ENCODE results near the gene CCDC141. TPM values are rescaled to one million over a fixed set of nuclear protein-coding genes. Genes with fewer than 3 reads are reported as not detected.

The CCDC141 gene
- total and polyA plus RNA-seq, 4 donors: 2.1 to 48.1 (median 14.6) TPM

DNA sequence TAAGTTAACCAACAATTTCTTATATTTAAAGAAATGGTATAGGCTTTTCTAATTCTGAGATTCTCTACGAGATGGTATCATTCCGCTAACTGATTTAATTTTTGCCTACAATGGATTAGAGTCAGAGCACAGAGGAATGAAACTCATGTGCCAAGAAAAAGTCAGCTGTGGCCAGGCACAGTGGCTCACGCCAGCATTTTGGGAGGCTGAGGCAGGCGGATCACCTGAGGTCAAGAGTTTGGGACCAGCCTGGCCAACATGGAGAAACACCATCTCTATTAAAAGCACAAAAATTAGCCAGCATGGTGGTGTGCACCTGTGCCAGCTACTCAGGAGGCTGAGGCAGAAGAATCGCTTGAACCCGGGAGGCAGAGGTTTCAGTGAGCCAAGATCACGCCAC, 225.8 kb downstream of the CCDC141 start:
- Histone ChIP-seq H3K27ac (ENCODE audit: low read depth in 1 of 2, low read length in 1 of 2) (no peak overlapping the region), H3K9ac (ENCODE audit: insufficient read depth in 1 of 2, low read length in 2 of 2) (no peak overlapping the region), H3K27me3 (ENCODE audit: control insufficient read depth in 3 of 3, insufficient read depth in 3 of 3, low read length in 2 of 3) (no peaks in the 10 kb centered on the region), H3K36me3 (ENCODE audit: control insufficient read depth in 4 of 4, insufficient read depth in 4 of 4, low read length in 4 of 4) (no peaks in the 10 kb centered on the region), H3K9me3 (ENCODE audit: control insufficient read depth in 4 of 4, insufficient read depth in 3 of 4, low read length in 3 of 4) (no peaks in the 10 kb centered on the region), H3K4me3 (no peak overlapping the region), H3K4me1 (ENCODE audit: control insufficient read depth in 5 of 5, insufficient read depth in 5 of 5, low read length in 5 of 5) (peaks cover 0 to 8% (median 5%) of the 10 kb centered on the region in 5 donors)
- WGBS, 2 donors: 96 to 99% methylated on average over 7 of the region's 7 CpGs
- DNase-seq: no peak
- TF ChIP-seq CTCF (IDR thresholded peaks at IDR 0.05; ENCODE audit: control extremely low read depth, extremely low read depth): no peak
- ATAC-seq (ENCODE audit: insufficient read depth, low FRiP score): no peak

DNA sequence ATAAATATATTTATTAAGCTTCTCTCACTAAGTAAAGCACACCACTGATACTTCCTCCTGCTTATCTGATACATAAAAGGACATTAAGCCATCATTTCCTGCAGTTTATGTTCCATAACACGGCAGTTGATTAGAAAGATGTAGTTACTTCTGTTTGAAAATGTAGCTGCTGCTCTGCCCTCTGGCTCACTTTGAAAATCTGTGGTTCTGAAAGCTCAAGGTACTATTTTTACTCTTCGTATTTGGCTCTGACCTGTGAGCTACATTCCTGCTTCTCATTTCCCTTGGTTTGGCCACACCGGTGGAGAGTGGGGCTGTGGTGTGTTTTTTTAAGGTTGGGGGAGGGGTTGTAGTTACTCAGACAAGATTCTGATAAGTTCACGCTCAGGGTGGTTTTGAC, 229.9 kb downstream of the CCDC141 start:
- Histone ChIP-seq H3K9ac (ENCODE audit: insufficient read depth in 1 of 2, low read length in 2 of 2) (no peak overlapping the region), H3K36me3 (ENCODE audit: control insufficient read depth in 4 of 4, insufficient read depth in 4 of 4, low read length in 4 of 4) (no peaks in the 10 kb centered on the region), H3K27ac (ENCODE audit: low read depth in 1 of 2, low read length in 1 of 2) (peak overlapping the region in 1 of 2 donors; percentile 49), H3K9me3 (ENCODE audit: control insufficient read depth in 4 of 4, insufficient read depth in 3 of 4, low read length in 3 of 4) (no peaks in the 10 kb centered on the region), H3K4me3 (no peak overlapping the region), H3K27me3 (ENCODE audit: control insufficient read depth in 3 of 3, insufficient read depth in 3 of 3, low read length in 2 of 3) (no peaks in the 10 kb centered on the region), H3K4me1 (ENCODE audit: control insufficient read depth in 5 of 5, insufficient read depth in 5 of 5, low read length in 5 of 5) (peaks cover 0 to 7% (median 0%) of the 10 kb centered on the region in 5 donors)
- WGBS, 2 donors: 9 to 31% methylated on average over 4 of the region's 4 CpGs
- peak in 1 of 3 donors; percentile 3 for DNase-seq
- no peak for TF ChIP-seq CTCF (IDR thresholded peaks at IDR 0.05; ENCODE audit: control extremely low read depth, extremely low read depth)
- no peak for ATAC-seq (ENCODE audit: insufficient read depth, low FRiP score)

- Histone ChIP-seq H3K36me3 (ENCODE audit: control insufficient read depth in 4 of 4, insufficient read depth in 4 of 4, low read length in 4 of 4) (no peaks in the 10 kb centered on the region), H3K27me3 (ENCODE audit: control insufficient read depth in 3 of 3, insufficient read depth in 3 of 3, low read length in 2 of 3) (no peaks in the 10 kb centered on the region), H3K4me3 (no peak overlapping the region), H3K9me3 (ENCODE audit: control insufficient read depth in 4 of 4, insufficient read depth in 3 of 4, low read length in 3 of 4) (no peaks in the 10 kb centered on the region), H3K9ac (ENCODE audit: insufficient read depth in 1 of 2, low read length in 2 of 2) (no peak overlapping the region), H3K27ac (ENCODE audit: low read depth in 1 of 2, low read length in 1 of 2) (peak overlapping the region in 1 of 2 donors; percentile 60), H3K4me1 (ENCODE audit: control insufficient read depth in 5 of 5, insufficient read depth in 5 of 5, low read length in 5 of 5) (peaks cover 0 to 7% (median 0%) of the 10 kb centered on the region in 5 donors)
- TF ChIP-seq CTCF (IDR thresholded peaks at IDR 0.05; ENCODE audit: control extremely low read depth, extremely low read depth): no peak
- 88 to 95% methylated on average over 1 of the region's 1 CpG for WGBS, 2 donors
- no peak for ATAC-seq (ENCODE audit: insufficient read depth, low FRiP score)
- DNase-seq: no peak
Observed at GRCh38 chr2:178819147-178819875, 230.6 kb downstream of the CCDC141 start.

Data from lung (tissue), 12 donors.